ENCODE data around the gene PRR16. TPM values are rescaled to one million over a fixed set of nuclear protein-coding genes. Genes with fewer than 3 reads are reported as not detected.

PRR16 gene
- total RNA-seq, 2 donors from 2014 or later, result 1.2 to 1.4 TPM

DNA sequence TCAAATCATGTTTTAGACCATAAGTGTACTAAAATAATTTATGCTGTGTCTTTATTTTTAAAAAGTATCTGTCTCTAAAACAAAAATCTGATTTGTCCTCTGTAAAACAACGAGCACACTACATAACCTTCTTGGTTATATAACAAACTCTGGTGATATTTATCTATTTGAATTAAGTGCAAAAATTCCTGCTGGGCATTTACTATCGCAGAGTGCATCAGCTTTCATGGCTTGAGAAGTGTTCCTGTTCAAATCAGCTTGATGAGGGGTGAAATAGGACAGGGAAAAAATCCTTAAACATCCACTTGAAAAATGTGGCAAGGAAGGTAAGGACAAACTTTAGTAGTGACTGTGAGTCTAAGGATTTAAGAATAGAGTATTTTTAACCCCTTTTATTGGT is 65.3 kb downstream of the PRR16 start:
- Histone ChIP-seq H3K27ac (no peak overlapping the region), H3K27me3 (no peaks in the 10 kb centered on the region), H3K4me1 (no peaks in the 10 kb centered on the region), H3K4me3 (no peak overlapping the region), H3K9me3 (no peaks in the 10 kb centered on the region), H3K9ac (ENCODE audit: low read depth in 2 of 2, low read length in 2 of 2) (no peak overlapping the region), H3K36me3 (no peaks in the 10 kb centered on the region)
- TF ChIP-seq, protein P1, sequence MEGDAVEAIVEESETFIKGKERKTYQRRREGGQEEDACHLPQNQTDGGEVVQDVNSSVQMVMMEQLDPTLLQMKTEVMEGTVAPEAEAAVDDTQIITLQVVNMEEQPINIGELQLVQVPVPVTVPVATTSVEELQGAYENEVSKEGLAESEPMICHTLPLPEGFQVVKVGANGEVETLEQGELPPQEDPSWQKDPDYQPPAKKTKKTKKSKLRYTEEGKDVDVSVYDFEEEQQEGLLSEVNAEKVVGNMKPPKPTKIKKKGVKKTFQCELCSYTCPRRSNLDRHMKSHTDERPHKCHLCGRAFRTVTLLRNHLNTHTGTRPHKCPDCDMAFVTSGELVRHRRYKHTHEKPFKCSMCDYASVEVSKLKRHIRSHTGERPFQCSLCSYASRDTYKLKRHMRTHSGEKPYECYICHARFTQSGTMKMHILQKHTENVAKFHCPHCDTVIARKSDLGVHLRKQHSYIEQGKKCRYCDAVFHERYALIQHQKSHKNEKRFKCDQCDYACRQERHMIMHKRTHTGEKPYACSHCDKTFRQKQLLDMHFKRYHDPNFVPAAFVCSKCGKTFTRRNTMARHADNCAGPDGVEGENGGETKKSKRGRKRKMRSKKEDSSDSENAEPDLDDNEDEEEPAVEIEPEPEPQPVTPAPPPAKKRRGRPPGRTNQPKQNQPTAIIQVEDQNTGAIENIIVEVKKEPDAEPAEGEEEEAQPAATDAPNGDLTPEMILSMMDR (IDR thresholded peaks at IDR 0.05), result no peak
- DNase-seq, result no peak
- intact Hi-C loops (cut with DNase I), result no loop called here

GRCh38 chr5:120531215-120531614 is 67.1 kb downstream of the PRR16 start:
- TF ChIP-seq, protein P1 (IDR thresholded peaks at IDR 0.05), result no peak
- no peaks in the 10 kb centered on the region for H3K36me3 ChIP-seq
- H3K4me1 ChIP-seq, result no peaks in the 10 kb centered on the region
- intact Hi-C loops (cut with DNase I), result no loop called here
- no peak overlapping the region for H3K27ac ChIP-seq
- H3K9ac ChIP-seq (ENCODE audit: low read depth in 2 of 2, low read length in 2 of 2), result no peak overlapping the region
- no peak overlapping the region for H3K4me3 ChIP-seq
- H3K9me3 ChIP-seq, result no peaks in the 10 kb centered on the region
- no peaks in the 10 kb centered on the region for H3K27me3 ChIP-seq
- no peak for DNase-seq

GRCh38 chr5:120532835-120533234 is 68.7 kb downstream of the PRR16 start:
- no peak overlapping the region for H3K9ac ChIP-seq (ENCODE audit: low read depth in 2 of 2, low read length in 2 of 2)
- TF ChIP-seq, protein P1 (IDR thresholded peaks at IDR 0.05), result no peak
- H3K9me3 ChIP-seq, result no peaks in the 10 kb centered on the region
- H3K4me1 ChIP-seq, result no peaks in the 10 kb centered on the region
- H3K27me3 ChIP-seq, result no peaks in the 10 kb centered on the region
- intact Hi-C loops (cut with DNase I), result no loop called here
- no peak overlapping the region for H3K4me3 ChIP-seq
- H3K36me3 ChIP-seq, result no peaks in the 10 kb centered on the region
- DNase-seq, result no peak
- no peak overlapping the region for H3K27ac ChIP-seq

- Histone ChIP-seq H3K9me3 (no peaks in the 10 kb centered on the region), H3K9ac (ENCODE audit: low read depth in 2 of 2, low read length in 2 of 2) (no peak overlapping the region), H3K27me3 (no peaks in the 10 kb centered on the region), H3K36me3 (no peaks in the 10 kb centered on the region), H3K4me3 (no peak overlapping the region), H3K4me1 (no peaks in the 10 kb centered on the region), H3K27ac (no peak overlapping the region)
- intact Hi-C loops (cut with DNase I), result no loop called here
- TF ChIP-seq, protein P1 (IDR thresholded peaks at IDR 0.05), result no peak
- no peak for DNase-seq
Observed at GRCh38 chr5:120533581-120533980, 69.5 kb downstream of the PRR16 start.

- Histone ChIP-seq H3K27ac (no peak overlapping the region), H3K4me1 (no peaks in the 10 kb centered on the region), H3K27me3 (no peaks in the 10 kb centered on the region), H3K4me3 (no peak overlapping the region), H3K9ac (ENCODE audit: low read depth in 2 of 2, low read length in 2 of 2) (no peak overlapping the region), H3K9me3 (no peaks in the 10 kb centered on the region), H3K36me3 (no peaks in the 10 kb centered on the region)
- TF ChIP-seq, protein P1 (IDR thresholded peaks at IDR 0.05), result no peak
- no peak for DNase-seq
- intact Hi-C loops (cut with DNase I), result no loop called here
Observed at GRCh38 chr5:120535900-120536299, 71.8 kb downstream of the PRR16 start.

DNA sequence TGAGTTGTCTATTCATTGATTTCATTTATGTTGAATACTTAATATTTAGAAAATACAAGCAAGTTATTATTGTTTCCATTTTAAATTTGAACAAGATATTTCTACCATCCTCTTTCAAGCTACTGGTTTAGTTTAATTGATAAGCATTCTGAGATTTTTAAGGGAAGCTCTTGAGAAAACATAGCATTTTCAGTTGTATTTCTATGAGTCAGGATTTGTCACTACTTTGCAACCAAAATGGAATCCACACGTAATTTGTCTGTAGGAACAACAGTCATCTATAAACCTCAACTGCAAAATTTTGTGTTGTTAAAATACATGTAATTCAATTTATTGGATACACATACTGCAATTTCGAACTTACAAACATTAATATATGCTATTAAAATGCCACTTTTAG is 74.0 kb downstream of the PRR16 start:
- TF ChIP-seq, protein P1 (IDR thresholded peaks at IDR 0.05), result no peak
- Histone ChIP-seq H3K36me3 (no peaks in the 10 kb centered on the region), H3K4me1 (no peaks in the 10 kb centered on the region), H3K4me3 (no peak overlapping the region), H3K9ac (ENCODE audit: low read depth in 2 of 2, low read length in 2 of 2) (no peak overlapping the region), H3K27me3 (no peaks in the 10 kb centered on the region), H3K9me3 (no peaks in the 10 kb centered on the region), H3K27ac (no peak overlapping the region)
- DNase-seq, result no peak
- intact Hi-C loops (cut with DNase I), result no loop called here

Measured in colonic mucosa (tissue), 4 donors.